Osteocyte (in vitro differentiated cells): ENCODE data around the gene DENND6B. TPM values are rescaled to one million over a fixed set of nuclear protein-coding genes. Genes with fewer than 3 reads are reported as not detected.

Experiments
- DNase-seq: peaks from one replicate; pipeline ENCODE4 v3.0.0; 2021; ENCODE audit warnings: mixed read lengths; ENCODE audit not compliant: unreplicated experiment; ENCODE audit errors: extremely low spot score
- H3K27ac Mint-ChIP-seq: one replicate; pipeline ENCODE4 v1.8.0; 2021; ENCODE audit warnings: mild to moderate bottlenecking, mixed read lengths; ENCODE audit not compliant: unreplicated experiment
- H3K27me3 Mint-ChIP-seq: one replicate; pipeline ENCODE4 v1.8.0; 2021; ENCODE audit warnings: mixed read lengths; ENCODE audit not compliant: unreplicated experiment
- H3K36me3 Mint-ChIP-seq: one replicate; pipeline ENCODE4 v1.8.0; 2021; ENCODE audit warnings: mixed read lengths; ENCODE audit not compliant: unreplicated experiment
- H3K4me1 Mint-ChIP-seq: one replicate; pipeline ENCODE4 v1.8.0; 2021; ENCODE audit warnings: mixed read lengths; ENCODE audit not compliant: unreplicated experiment
- H3K4me3 Mint-ChIP-seq: one replicate; pipeline ENCODE4 v1.8.0; 2021; ENCODE audit warnings: mild to moderate bottlenecking, moderate library complexity, mixed read lengths; ENCODE audit not compliant: unreplicated experiment
- H3K9me3 Mint-ChIP-seq: one replicate; pipeline ENCODE4 v1.8.0; 2021; ENCODE audit warnings: mixed read lengths; ENCODE audit not compliant: unreplicated experiment
- total RNA-seq: library from RNA; stranded (reverse); gene quantifications from 2 replicates; pipeline ENCODE4 v1.2.1, GENCODE V29; 2021
- TF ChIP-seq, protein P1 (sequence below): fragments of 200-600 bp; sonication (generic); IDR thresholded peaks from 2 replicates; pipeline ENCODE4 v1.5.0; 2021; ENCODE audit warnings: antibody characterized with exemption, mild to moderate bottlenecking, moderate library complexity

Gene DENND6B
- total RNA-seq, 1 donor from 2014 or later: 10.8 TPM

DNA sequence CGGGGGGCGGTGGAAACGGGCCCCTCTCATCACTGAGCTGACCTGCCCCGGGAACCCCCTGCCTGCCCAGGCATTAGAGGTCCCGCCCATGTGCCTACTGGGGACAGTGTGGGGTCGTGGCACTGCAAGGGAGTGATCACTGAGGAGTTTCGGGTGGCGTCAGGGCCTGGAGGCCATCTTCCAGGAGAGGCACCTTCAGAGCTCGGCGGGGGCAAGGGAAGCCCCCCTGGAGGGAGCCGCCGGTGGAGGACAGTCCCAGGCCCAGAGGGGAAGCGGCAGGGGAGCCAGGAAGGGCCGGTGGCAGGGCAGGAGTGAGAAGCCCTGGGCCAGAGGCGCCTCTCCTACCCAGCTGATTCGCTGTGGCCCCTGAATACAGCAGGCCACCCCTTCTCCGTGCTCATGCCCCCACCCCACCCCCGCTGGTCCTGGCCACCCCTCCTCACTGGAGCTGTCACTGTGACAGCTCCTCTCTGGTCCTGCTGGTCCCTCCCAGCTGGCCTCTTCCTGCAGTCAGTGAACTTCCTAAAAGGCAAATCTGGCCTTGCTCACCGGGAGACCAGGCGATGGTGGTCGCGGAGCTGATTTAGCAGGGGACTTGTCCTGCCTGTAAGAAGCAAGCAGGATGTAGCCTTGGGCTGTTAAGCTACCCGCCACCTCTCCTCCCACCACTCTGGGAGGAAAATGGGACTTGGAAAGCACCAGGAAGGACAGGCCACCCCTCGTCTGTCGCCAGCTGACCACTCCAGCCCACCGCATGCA, 54.6 kb downstream of the DENND6B start:
- H3K4me3 Mint-ChIP-seq: no peak overlapping the region
- no peak overlapping the region for H3K27ac Mint-ChIP-seq
- H3K9me3 Mint-ChIP-seq: no peaks in the 10 kb centered on the region
- peaks cover 23% of the 10 kb centered on the region for H3K4me1 Mint-ChIP-seq
- DNase-seq: no peak
- TF ChIP-seq, protein P1, sequence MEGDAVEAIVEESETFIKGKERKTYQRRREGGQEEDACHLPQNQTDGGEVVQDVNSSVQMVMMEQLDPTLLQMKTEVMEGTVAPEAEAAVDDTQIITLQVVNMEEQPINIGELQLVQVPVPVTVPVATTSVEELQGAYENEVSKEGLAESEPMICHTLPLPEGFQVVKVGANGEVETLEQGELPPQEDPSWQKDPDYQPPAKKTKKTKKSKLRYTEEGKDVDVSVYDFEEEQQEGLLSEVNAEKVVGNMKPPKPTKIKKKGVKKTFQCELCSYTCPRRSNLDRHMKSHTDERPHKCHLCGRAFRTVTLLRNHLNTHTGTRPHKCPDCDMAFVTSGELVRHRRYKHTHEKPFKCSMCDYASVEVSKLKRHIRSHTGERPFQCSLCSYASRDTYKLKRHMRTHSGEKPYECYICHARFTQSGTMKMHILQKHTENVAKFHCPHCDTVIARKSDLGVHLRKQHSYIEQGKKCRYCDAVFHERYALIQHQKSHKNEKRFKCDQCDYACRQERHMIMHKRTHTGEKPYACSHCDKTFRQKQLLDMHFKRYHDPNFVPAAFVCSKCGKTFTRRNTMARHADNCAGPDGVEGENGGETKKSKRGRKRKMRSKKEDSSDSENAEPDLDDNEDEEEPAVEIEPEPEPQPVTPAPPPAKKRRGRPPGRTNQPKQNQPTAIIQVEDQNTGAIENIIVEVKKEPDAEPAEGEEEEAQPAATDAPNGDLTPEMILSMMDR: no peak
- H3K27me3 Mint-ChIP-seq: no peaks in the 10 kb centered on the region
- peaks cover 14% of the 10 kb centered on the region for H3K36me3 Mint-ChIP-seq

DNA sequence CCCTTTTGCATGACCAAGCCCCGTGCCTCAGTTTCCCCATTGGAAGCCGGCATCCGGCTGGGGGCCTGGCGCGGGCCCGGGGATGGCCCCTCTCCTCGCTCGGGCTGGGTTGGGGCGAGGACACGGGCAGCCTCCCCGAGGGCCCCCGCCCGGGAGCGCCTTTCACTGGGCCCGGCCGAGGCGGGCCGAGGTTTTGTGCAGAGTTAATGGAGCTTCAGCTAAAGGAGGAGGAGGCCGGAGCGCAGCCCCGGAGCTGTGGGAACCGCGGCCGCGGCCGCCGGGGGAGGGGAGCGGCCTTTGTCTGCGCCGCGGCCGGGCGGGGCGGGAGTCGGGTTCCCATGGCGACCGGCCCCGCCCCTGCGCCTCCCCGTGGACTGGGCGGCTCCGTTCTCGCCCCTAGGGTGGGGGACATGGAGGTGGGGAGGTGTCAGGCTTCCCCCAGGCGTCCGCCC, 55.3 kb downstream of the DENND6B start:
- H3K27me3 Mint-ChIP-seq: no peaks in the 10 kb centered on the region
- no peak overlapping the region for H3K4me3 Mint-ChIP-seq
- no peak for DNase-seq
- TF ChIP-seq, protein P1: peak; percentile 39
- H3K4me1 Mint-ChIP-seq: peaks cover 23% of the 10 kb centered on the region
- no peak overlapping the region for H3K27ac Mint-ChIP-seq
- no peaks in the 10 kb centered on the region for H3K9me3 Mint-ChIP-seq
- peaks cover 11% of the 10 kb centered on the region for H3K36me3 Mint-ChIP-seq

DNA sequence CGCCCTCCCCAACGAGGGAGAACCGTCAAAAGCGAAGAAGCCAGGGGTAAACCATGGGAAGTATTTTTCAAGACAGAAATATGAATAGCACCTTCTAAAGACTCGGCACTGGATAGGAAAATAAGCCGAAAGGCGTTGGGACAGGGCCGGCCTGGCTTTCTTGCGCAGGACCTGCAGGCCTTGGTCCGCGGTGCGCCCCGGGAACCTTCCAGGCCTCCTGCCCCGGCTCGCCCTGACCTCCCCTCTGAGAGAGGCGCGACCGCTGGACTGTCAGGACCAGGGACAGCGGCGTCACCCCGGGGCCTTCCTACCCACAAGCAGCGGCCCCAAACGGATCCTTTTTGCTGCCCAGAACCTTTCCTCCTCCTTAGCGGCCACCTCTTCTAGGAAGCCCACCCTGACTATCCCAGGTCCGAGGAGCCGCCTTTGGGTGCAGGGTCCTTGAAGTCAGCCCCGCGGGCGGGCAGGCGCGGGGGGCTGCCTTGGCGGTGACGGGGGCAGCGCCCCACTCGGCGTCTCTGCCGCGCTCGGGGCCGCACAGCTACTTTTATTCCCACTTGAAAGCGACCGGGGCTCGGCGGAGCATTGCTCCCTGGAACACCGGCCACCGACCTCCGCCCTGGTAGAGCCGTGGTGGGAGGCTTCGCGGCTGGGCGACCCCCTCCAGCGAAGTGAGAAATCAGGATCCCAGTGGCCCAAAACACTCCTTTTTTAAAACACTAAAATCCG, 56.0 kb downstream of the DENND6B start:
- peak; percentile 90 for DNase-seq
- Mint-ChIP-seq H3K4me3 (peak overlapping the region; percentile 58), H3K9me3 (no peaks in the 10 kb centered on the region), H3K4me1 (peaks cover 23% of the 10 kb centered on the region), H3K27me3 (no peaks in the 10 kb centered on the region), H3K36me3 (peaks cover 11% of the 10 kb centered on the region), H3K27ac (no peak overlapping the region)
- TF ChIP-seq, protein P1: no peak

DNA sequence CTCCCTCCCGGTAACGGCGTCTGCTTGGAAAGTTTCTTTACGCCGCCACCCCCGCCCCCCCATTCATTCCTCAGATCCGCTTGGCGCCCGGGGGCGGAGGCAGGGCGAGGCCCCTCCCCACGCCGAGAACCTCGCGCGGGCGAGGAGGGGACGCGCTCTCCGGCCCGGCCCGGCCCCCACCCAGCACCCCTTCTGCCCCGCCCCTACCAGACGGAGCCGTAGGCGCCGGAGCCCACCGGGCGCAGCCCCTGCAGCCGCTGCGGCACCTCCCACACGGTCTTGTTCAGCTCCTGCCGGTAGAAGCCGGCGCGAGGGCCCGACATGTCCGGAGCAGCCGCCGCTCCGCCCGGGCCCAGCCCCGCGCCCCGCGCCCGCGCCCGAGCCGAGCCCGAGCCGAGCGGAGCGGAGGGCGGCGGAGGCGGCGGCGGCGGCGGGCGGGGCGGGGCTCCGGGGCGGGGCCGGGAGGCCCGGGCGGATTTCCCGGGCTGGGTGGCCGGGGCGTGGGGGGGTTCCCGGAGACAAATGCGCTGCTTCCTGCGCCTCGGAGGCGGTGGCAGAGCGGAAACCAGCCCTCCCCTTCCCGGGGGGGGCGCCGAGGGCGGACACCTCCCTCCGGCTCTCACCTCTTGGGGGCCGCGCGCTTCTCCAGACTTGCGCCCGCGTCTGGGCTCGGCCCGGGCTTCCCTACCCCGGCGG, 56.7 kb downstream of the DENND6B start, which contains the start of gene MAPK11:
Gene MAPK11 (minus strand): TSS at position 411 of the 696 bp plus-strand sequence. CDS start 88 bp downstream, at position 323.
- Mint-ChIP-seq H3K9me3 (no peaks in the 10 kb centered on the region), H3K4me1 (peaks cover 23% of the 10 kb centered on the region), H3K27me3 (no peaks in the 10 kb centered on the region), H3K36me3 (peaks cover 9% of the 10 kb centered on the region), H3K27ac (no peak within 1 kb of the TSS), H3K4me3 (peak within 1 kb of the TSS; percentile 61)
- no peak for DNase-seq
- TF ChIP-seq, protein P1: no peak
